K562 (cell line): ENCODE measurements around the gene HMCN1. TPM values are rescaled to one million over a fixed set of nuclear protein-coding genes. Genes with fewer than 3 reads are reported as not detected.

Experiments
- ATAC-seq: fragments of 200-7000 bp; cut with Tn5 transposase; 3 replicates; pipeline ENCODE4 v1.9.1; 2020; ENCODE audit warnings: moderate library complexity
- BruUV-seq: library from RNA; stranded (reverse); fragments of 400-500 nt; replicated peaks from 2 replicates; lab custom pipeline; 2021; lab: Mats Ljungman, UMichigan
- CTCF ChIA-PET: fragments of 300-600 bp; formaldehyde crosslinking; extraction: SDS; loops from one replicate; lab custom pipeline; 2021; ENCODE audit warnings: low intra/inter-chr PET ratio; lab: Yijun Ruan, JAX
- POLR2A ChIA-PET: fragments of 300-600, 350-650 bp; sonication (Branson Sonifier 250); formaldehyde crosslinking; extraction: SDS; loops from one replicate; lab custom pipeline; 2021; ENCODE audit warnings: antibody characterized with exemption, inconsistent platforms; lab: Yijun Ruan, JAX
- DNase-seq, 4 experiments: peaks; one replicate each; pipeline versions ENCODE4 v3.0.0 to v3.0.0-alpha.2; 2011 to 2018; ENCODE audit warnings: low spot score in 3 of 4, mixed read lengths in 3 of 4; ENCODE audit errors: extremely low read depth in 1 of 4
- FAIRE-seq: peaks from 2 replicates; lab custom pipeline; 2011; peaks lifted over from hg19 to GRCh38; lab: Jason Lieb, UNC
- H2AFZ ChIP-seq: 2 replicates; pipeline ENCODE4 v1.6.0; 2011; ENCODE audit warnings: low read depth, low read length, control low read depth, inconsistent platforms
- H3K27ac ChIP-seq: fragments of 200-600 bp; 3 replicates; pipeline ENCODE4 v1.8.0; 2011; ENCODE audit warnings: low read depth, mild to moderate bottlenecking, control low read depth, inconsistent platforms, low read length, moderate library complexity, mixed read lengths; ENCODE audit errors: extremely low read depth
- H3K27me3 ChIP-seq, 2 experiments: fragments of 300-600 bp in 1 of 2; 2 replicates in 1 of 2; 3 replicates in 1 of 2; pipeline versions ENCODE4 v1.6.0 to v1.8.0; 2011; ENCODE audit warnings: inconsistent platforms in 2 of 2, low read length in 2 of 2, mild to moderate bottlenecking in 1 of 2, mixed read lengths in 1 of 2, moderate library complexity in 1 of 2; ENCODE audit not compliant: control insufficient read depth in 2 of 2, insufficient read depth in 2 of 2
- H3K36me3 ChIP-seq: fragments of 300-600 bp; 3 replicates; pipeline ENCODE4 v1.8.0; 2011; ENCODE audit warnings: mild to moderate bottlenecking, low read length, inconsistent platforms; ENCODE audit not compliant: control insufficient read depth, insufficient read depth
- H3K4me1 ChIP-seq, 2 experiments: fragments of 200-600 bp in 1 of 2; replicated peaks in 1 of 2; 2 replicates in 1 of 2; 3 replicates in 1 of 2; pipeline versions ENCODE4 v1.5.1 to v1.8.0; 2011; ENCODE audit warnings: inconsistent platforms in 2 of 2, low read length in 2 of 2, mild to moderate bottlenecking in 1 of 2, mixed read lengths in 1 of 2, moderate library complexity in 1 of 2; ENCODE audit not compliant: control insufficient read depth in 2 of 2, insufficient read depth in 2 of 2
- H3K4me2 ChIP-seq: 2 replicates; pipeline ENCODE4 v1.6.1; 2011; ENCODE audit warnings: low read length, control low read depth, inconsistent platforms, mixed read lengths; ENCODE audit not compliant: insufficient read depth
- H3K4me3 ChIP-seq: fragments of 200-600 bp; sonication (generic), shearing (Covaris generic); 2 replicates; pipeline ENCODE4 v1.5.1; 2016; ENCODE audit warnings: control low read depth, inconsistent platforms
- H3K79me2 ChIP-seq: fragments of 200-600 bp; 3 replicates; pipeline ENCODE4 v1.8.0; 2011; ENCODE audit warnings: low read length, inconsistent platforms; ENCODE audit not compliant: control insufficient read depth, insufficient read depth
- H3K9ac ChIP-seq, 2 experiments: 2 replicates each; pipeline versions ENCODE4 v1.6.0 to v1.6.1; 2011; ENCODE audit warnings: low read depth in 2 of 2, low read length in 2 of 2, control low read depth in 1 of 2, inconsistent platforms in 1 of 2, mild to moderate bottlenecking in 1 of 2, mixed read lengths in 1 of 2; ENCODE audit not compliant: insufficient read depth in 1 of 2
- H3K9me1 ChIP-seq: one replicate; pipeline ENCODE4 v1.6.0; 2011; ENCODE audit warnings: inconsistent platforms, mild to moderate bottlenecking, low read length, moderate library complexity; ENCODE audit not compliant: control insufficient read depth, insufficient read depth
- H3K9me3 ChIP-seq: replicated peaks from 2 replicates; pipeline ENCODE4 v1.5.1; 2011; ENCODE audit warnings: low read depth, low read length, inconsistent platforms; ENCODE audit not compliant: control insufficient read depth, insufficient read depth
- H4K20me1 ChIP-seq: replicated peaks from 2 replicates; pipeline ENCODE4 v1.6.1; 2011; ENCODE audit warnings: low read length, inconsistent platforms, mixed read lengths; ENCODE audit not compliant: control insufficient read depth, insufficient read depth
- ASH1L ChIP-seq: fragments of 450-650 bp; IDR thresholded peaks from 2 replicates; pipeline ENCODE4 v1.6.1; 2018; ENCODE audit warnings: borderline replicate concordance, mild to moderate bottlenecking, low read depth; ENCODE audit not compliant: partially characterized antibody
- CBX1 ChIP-seq: sonication (generic); IDR thresholded peaks from 2 replicates; pipeline ENCODE4 v1.6.1; 2016; ENCODE audit warnings: antibody characterized with exemption, low read depth, mild to moderate bottlenecking
- CREB5 ChIP-seq: fragments of 250-450 bp; sonication (Bioruptor Pico); IDR thresholded peaks from 2 replicates; pipeline ENCODE4 v1.5.0; 2020; ENCODE audit warnings: mild to moderate bottlenecking
- GATA2 ChIP-seq: sonication (generic); formaldehyde crosslinking; IDR thresholded peaks from 2 replicates; pipeline ENCODE4 v1.4.0; 2020; ENCODE audit warnings: mild to moderate bottlenecking, missing genetic modification reagents
- GATAD2A ChIP-seq: fragments of 450-650 bp; IDR thresholded peaks from 2 replicates; pipeline ENCODE4 v1.6.1; 2017
- MAFF ChIP-seq: IDR thresholded peaks from 2 replicates; pipeline ENCODE4 v1.6.1; 2012; ENCODE audit warnings: low read length, improper control_type of control experiment
- MBD2 ChIP-seq: sonication (generic); IDR thresholded peaks from 2 replicates; pipeline ENCODE4 v1.6.1; 2016; ENCODE audit warnings: low read depth, borderline replicate concordance
- MNT ChIP-seq, 2 experiments: fragments of 450-650 bp; conservative IDR thresholded peaks; 2 replicates each; pipeline ENCODE4 v1.6.1; 2017; ENCODE audit warnings: mild to moderate bottlenecking in 2 of 2, moderate library complexity in 2 of 2
- RAD21 ChIP-seq, 2 experiments: fragments of 250-450 bp in 1 of 2; fragments of 450-650 bp in 1 of 2; sonication (Bioruptor Pico) in 1 of 2; formaldehyde crosslinking in 1 of 2; IDR thresholded peaks in 1 of 2; conservative IDR thresholded peaks in 1 of 2; 2 replicates each; pipeline versions ENCODE4 v1.4.0 to v1.8.0; 2020 to 2022; ENCODE audit warnings: mild to moderate bottlenecking in 2 of 2, moderate library complexity in 1 of 2
- RBBP5 ChIP-seq: fragments of 200-600 bp; sonication (generic); IDR thresholded peaks from 2 replicates; pipeline ENCODE4 v1.6.1; 2012; ENCODE audit warnings: borderline replicate concordance, mild to moderate bottlenecking, low read length, control low read depth, inconsistent platforms; ENCODE audit not compliant: insufficient read depth, poor library complexity, severe bottlenecking
- RBM17 ChIP-seq: fragments of 200-400 bp; formaldehyde crosslinking; IDR thresholded peaks from 2 replicates; pipeline ENCODE4 v1.6.1; 2017; ENCODE audit warnings: low read depth, mild to moderate bottlenecking, low read length, borderline replicate concordance
- RBM25 ChIP-seq: fragments of 200-400 bp; formaldehyde crosslinking; IDR thresholded peaks from 2 replicates; pipeline ENCODE4 v1.6.1; 2018; ENCODE audit warnings: low read length, low read depth, moderate library complexity; ENCODE audit not compliant: severe bottlenecking
- YBX1 ChIP-seq: fragments of 450-650 bp; IDR thresholded peaks from 2 replicates; pipeline ENCODE4 v1.7.1; 2016; ENCODE audit warnings: mild to moderate bottlenecking
- ZNF668 ChIP-seq: fragments of 250-450 bp; sonication (Bioruptor Pico); IDR thresholded peaks from 2 replicates; pipeline ENCODE4 v1.8.0; 2022; ENCODE audit warnings: mild to moderate bottlenecking, inconsistent platforms
- WGBS: fragments of 100-300 bp; shearing (Covaris generic); methylation state at CpG from one replicate; pipeline ENCODE4 v1.1.6; 2016; ENCODE audit warnings: low coverage, mixed read lengths; ENCODE audit not compliant: insufficient coverage; ENCODE audit errors: missing lambda C conversion rate; 5-methylcytosine and 5-hydroxymethylcytosine counted together
- in situ Hi-C: fragments of 300-500 bp; cut with MboI; formaldehyde crosslinking; loops from 4 replicates; pipeline ENCODE4 v1.15.0; 2018; ENCODE audit warnings: inconsistent platforms, mixed read lengths
- intact Hi-C: fragments of 100-400 bp; cut with micrococcal nuclease; formaldehyde crosslinking; loops from 2 replicates; pipeline ENCODE4 v1.14.2; 2022
- polyA plus RNA-seq, 8 experiments: library from polyadenylated mRNA; depleted of rRNA in 4 of 8; stranded (reverse) in 5 of 8; unstranded in 3 of 8; fragments of >200 nt; fragmentation: Nextera tagmentation in 2 of 8; fragmentation: Illumina TruSeq in 1 of 8; extraction: Ambion mirVana in 2 of 8; extraction: Trizol in 1 of 8; gene quantifications; 2 replicates each; pipeline versions ENCODE4 v1.2.1 to v1.2.3, GENCODE V29; 2011 to 2014; ENCODE audit warnings: inconsistent platforms in 1 of 8, missing spikeins in 1 of 8
- total RNA-seq, 7 experiments: library from RNA; depleted of rRNA in 6 of 7; stranded (reverse); fragments of >200 nt in 6 of 7; fragmentation: Illumina TruSeq in 2 of 7; extraction: Trizol in 2 of 7; gene quantifications; 2 replicates each; pipeline versions ENCODE4 v1.2.1 to v1.2.3, GENCODE V29; 2011 to 2021; ENCODE audit warnings: low replicate concordance in 1 of 7
- TF ChIP-seq, protein P1 (sequence below): sonication (generic); formaldehyde crosslinking; IDR thresholded peaks from 2 replicates; pipeline ENCODE4 v1.8.1; 2023; ENCODE audit warnings: mild to moderate bottlenecking, missing genetic modification reagents
- TF ChIP-seq, protein P2 (sequence below): fragments of 250-450 bp; sonication (Bioruptor Pico); IDR thresholded peaks from 2 replicates; pipeline ENCODE4 v1.5.0; 2021; ENCODE audit warnings: mild to moderate bottlenecking, moderate library complexity

HMCN1 gene
- total and polyA plus RNA-seq, 9 of the 15 experiments (the other 6 are each of a cell fraction or from before 2014, with no cell fraction given): 0.07 to 0.36 (median 0.21) TPM

DNA sequence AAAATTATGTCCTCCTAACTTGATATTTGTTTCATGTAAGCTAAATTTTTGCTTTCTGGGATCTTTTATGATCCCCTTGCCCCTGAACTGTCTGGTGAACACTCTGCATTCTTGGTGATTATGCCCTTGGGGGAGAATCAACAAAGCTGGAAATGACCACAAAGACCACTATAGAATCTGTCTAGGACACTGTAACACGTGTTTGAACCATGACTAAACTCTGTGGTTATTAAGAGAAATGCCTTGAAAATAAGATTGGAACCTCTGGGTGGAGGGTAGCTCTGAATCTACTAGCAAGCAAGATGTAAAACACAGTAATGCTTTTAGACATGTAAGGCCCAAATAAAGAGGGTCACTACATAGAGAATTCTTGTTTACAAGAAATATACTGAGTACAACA lies 237.5 kb downstream of the HMCN1 start:
- POLR2A ChIA-PET: no interaction called here
- Histone ChIP-seq H3K9me3 (no peaks in the 10 kb centered on the region), H4K20me1 (no peaks in the 10 kb centered on the region), H3K9me1 (no peaks in the 10 kb centered on the region), H2AFZ (no peak overlapping the region), H3K79me2 (no peaks in the 10 kb centered on the region), H3K36me3 (no peaks in the 10 kb centered on the region), H3K27me3 (no peaks in the 10 kb centered on the region), H3K4me3 (no peak overlapping the region), H3K4me2 (no peak overlapping the region), H3K27ac (no peak overlapping the region), H3K9ac (no peak overlapping the region), H3K4me1 (no peaks in the 10 kb centered on the region)
- FAIRE-seq (no peak), DNase-seq (no peak), ATAC-seq (no peak)
- CTCF ChIA-PET: no interaction called here
- in situ Hi-C loops: no loop called here
- intact Hi-C loops: no loop called here
- WGBS: 0% methylated on average over 1 of the region's 1 CpG
- BruUV-seq: no TSS peak
- no peak for TF ChIP-seq MAFF
- no peak for TF ChIP-seq RBM17
- no peak for TF ChIP-seq RBM25
- TF ChIP-seq CBX1: no peak
- TF ChIP-seq MNT (conservative IDR thresholded peaks at IDR 0.05): no peak
- TF ChIP-seq RBBP5: no peak
- TF ChIP-seq ASH1L: no peak
- TF ChIP-seq, protein P1, sequence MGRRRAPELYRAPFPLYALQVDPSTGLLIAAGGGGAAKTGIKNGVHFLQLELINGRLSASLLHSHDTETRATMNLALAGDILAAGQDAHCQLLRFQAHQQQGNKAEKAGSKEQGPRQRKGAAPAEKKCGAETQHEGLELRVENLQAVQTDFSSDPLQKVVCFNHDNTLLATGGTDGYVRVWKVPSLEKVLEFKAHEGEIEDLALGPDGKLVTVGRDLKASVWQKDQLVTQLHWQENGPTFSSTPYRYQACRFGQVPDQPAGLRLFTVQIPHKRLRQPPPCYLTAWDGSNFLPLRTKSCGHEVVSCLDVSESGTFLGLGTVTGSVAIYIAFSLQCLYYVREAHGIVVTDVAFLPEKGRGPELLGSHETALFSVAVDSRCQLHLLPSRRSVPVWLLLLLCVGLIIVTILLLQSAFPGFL (CRISPR knock-in tag): no peak
- TF ChIP-seq GATA2: no peak
- TF ChIP-seq GATAD2A: no peak
- TF ChIP-seq ZNF668 (CRISPR knock-in tag): no peak
- TF ChIP-seq, protein P2, sequence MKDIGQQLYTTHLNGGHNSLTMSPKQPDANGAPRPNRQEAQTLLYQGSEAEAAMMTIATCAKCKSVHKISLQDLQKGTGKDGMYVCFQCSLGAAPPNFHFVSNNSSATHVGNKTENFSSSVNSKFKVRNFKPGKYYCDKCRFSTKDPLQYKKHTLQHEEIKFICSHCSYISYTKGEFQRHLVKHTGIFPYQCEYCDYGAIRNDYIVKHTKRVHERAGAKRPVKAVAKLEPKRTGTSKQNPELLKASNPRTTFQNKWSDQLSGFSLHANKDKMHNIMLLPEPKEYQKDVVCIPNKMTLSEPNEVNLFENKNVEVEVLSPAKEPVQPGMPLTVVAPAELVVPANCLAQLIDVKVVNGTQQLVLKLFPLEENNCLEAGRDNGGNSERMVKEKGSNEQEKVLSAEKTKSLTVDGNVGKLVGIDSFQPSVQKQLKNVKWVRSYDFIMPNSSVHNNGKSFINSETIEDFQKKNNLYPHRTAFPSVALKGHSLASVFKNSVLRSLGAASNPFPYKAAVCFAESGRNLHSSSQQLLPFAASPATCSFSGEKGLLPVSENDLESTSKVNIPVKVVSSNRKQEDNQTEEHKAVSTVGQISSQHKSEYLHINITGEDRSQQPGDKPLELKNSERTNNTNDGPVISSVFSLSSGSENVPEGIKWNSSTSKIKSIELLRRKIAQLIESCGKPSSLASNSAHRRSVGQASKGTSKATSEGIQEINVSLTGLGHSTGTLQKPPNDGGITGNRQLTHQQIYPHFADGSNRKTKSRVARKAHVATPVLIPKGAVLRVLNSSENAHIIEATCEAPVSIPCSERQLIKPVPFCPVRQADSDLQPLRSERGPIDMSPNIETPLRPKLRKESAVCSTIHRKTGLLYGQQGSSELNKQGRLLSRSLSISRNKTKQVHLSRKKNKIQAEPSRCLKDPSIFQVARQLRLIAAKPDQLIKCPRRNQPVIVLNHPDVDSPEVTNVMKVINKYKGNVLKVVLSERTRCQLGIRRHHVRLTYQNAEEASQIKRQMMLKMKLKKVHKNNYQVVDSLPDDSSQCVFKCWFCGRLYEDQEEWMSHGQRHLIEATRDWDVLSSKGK: no peak
- no peak for TF ChIP-seq CREB5 (CRISPR knock-in tag)
- TF ChIP-seq RAD21 (CRISPR knock-in tag; conservative IDR thresholded peaks at IDR 0.05 in 1 of 2, IDR thresholded peaks at IDR 0.05 in 1 of 2): no peak
- TF ChIP-seq MBD2: no peak
- TF ChIP-seq YBX1: no peak
